ENCODE results near the gene SOS1. TPM values are rescaled to one million over a fixed set of nuclear protein-coding genes. Genes with fewer than 3 reads are reported as not detected.

SOS1 gene
- total RNA-seq, 1 experiment from 2014 or later, result 28.4 TPM

- no peaks in the 10 kb centered on the region for H3K9me3 Mint-ChIP-seq
Measured at GRCh38 chr2:38975042-38975441, 145.8 kb downstream of the SOS1 start.

More at GRCh38 chr2:38975042-38975441, 145.8 kb downstream of the SOS1 start:
- TF ChIP-seq ATF3 (CRISPR knock-in tag; conservative IDR thresholded peaks at IDR 0.05) (no peak), ZNF532 (CRISPR knock-in tag; IDR thresholded peaks at IDR 0.05; ENCODE audit: borderline replicate concordance) (no peak), PRRX2 (CRISPR knock-in tag; IDR thresholded peaks at IDR 0.05) (no peak), SP1 (CRISPR knock-in tag; conservative IDR thresholded peaks at IDR 0.05) (no peak), AR (CRISPR knock-in tag; IDR thresholded peaks at IDR 0.05) (no peak), USF1 (CRISPR knock-in tag; IDR thresholded peaks at IDR 0.05) (no peak), ZBTB43 (CRISPR knock-in tag; IDR thresholded peaks at IDR 0.05) (no peak), ZNF263 (CRISPR knock-in tag; IDR thresholded peaks at IDR 0.05; ENCODE audit: low read depth) (no peak), KAT7 (CRISPR knock-in tag; IDR thresholded peaks at IDR 0.05; ENCODE audit: borderline replicate concordance) (no peak), CREB1 (CRISPR knock-in tag; IDR thresholded peaks at IDR 0.05) (no peak), PREB (CRISPR knock-in tag; IDR thresholded peaks at IDR 0.05; ENCODE audit: borderline replicate concordance) (no peak), CTCF (IDR thresholded peaks at IDR 0.05) (no peak)
- Mint-ChIP-seq H3K27me3 (ENCODE audit: low read depth) (no peaks in the 10 kb centered on the region), H3K4me1 (peaks cover 14% of the 10 kb centered on the region; the same call in 1 of the 2 replicates), H3K4me3 (no peak overlapping the region), H3K36me3 (no peaks in the 10 kb centered on the region), H3K27ac (no peak overlapping the region)
- ChIA-PET CTCF (interaction anchor here (1.0 to 1.1 kb wide), 2 partner anchors 28 to 252 kb away, joined by 4 read pairs; no protein-coding TSS in a partner anchor), POLR2A (no interaction called here)
- DNase-seq (ENCODE audit: low spot score), result no peak
- no peak for ATAC-seq

All from WTC11 (cell line).